Mesendoderm (in vitro differentiated cells): ENCODE data around the gene SCAF11.

Experiments used
- DNase-seq: peaks from one replicate; pipeline ENCODE4 v3.0.0; 2013
- H2AK5ac ChIP-seq: 2 replicates; pipeline ENCODE4 v1.6.1; 2013; ENCODE audit warnings: low read length, inconsistent platforms
- H2BK120ac ChIP-seq: 2 replicates; pipeline ENCODE4 v1.6.1; 2013; ENCODE audit warnings: low read depth, mild to moderate bottlenecking, low read length, moderate library complexity, mixed read lengths
- H2BK15ac ChIP-seq: replicated peaks from 2 replicates; pipeline ENCODE4 v1.6.1; 2013; ENCODE audit warnings: low read depth, mild to moderate bottlenecking, moderate library complexity
- H2BK5ac ChIP-seq: 2 replicates; pipeline ENCODE4 v1.6.1; 2013; ENCODE audit warnings: low read length, inconsistent platforms
- H3K18ac ChIP-seq: 2 replicates; pipeline ENCODE4 v1.6.1; 2013; ENCODE audit warnings: mild to moderate bottlenecking, low read length, mixed read lengths
- H3K23ac ChIP-seq: one replicate; pipeline ENCODE4 v1.6.1; 2013; ENCODE audit warnings: low read length
- H3K27ac ChIP-seq: 2 replicates; pipeline ENCODE4 v1.5.1; 2013; ENCODE audit warnings: low read depth, mild to moderate bottlenecking, inconsistent platforms, low read length, moderate library complexity
- H3K27me3 ChIP-seq: 2 replicates; pipeline ENCODE4 v1.6.1; 2013; ENCODE audit warnings: low read length, control low read depth, mild to moderate bottlenecking, inconsistent platforms; ENCODE audit not compliant: insufficient read depth, poor library complexity
- H3K36me3 ChIP-seq: 2 replicates; pipeline ENCODE4 v1.6.1; 2013; ENCODE audit warnings: low read length, inconsistent platforms; ENCODE audit not compliant: control insufficient read depth, insufficient read depth
- H3K4ac ChIP-seq: one replicate; pipeline ENCODE4 v1.6.1; 2013; ENCODE audit warnings: low read depth, mild to moderate bottlenecking, low read length, moderate library complexity
- H3K4me1 ChIP-seq: 2 replicates; pipeline ENCODE4 v1.6.1; 2013; ENCODE audit warnings: low read depth, low read length, inconsistent platforms; ENCODE audit not compliant: control insufficient read depth
- H3K4me2 ChIP-seq: 2 replicates; pipeline ENCODE4 v1.6.1; 2013; ENCODE audit warnings: low read length
- H3K4me3 ChIP-seq: 2 replicates; pipeline ENCODE4 v1.5.1; 2013; ENCODE audit warnings: mild to moderate bottlenecking, low read length
- H3K56ac ChIP-seq: one replicate; pipeline ENCODE4 v1.6.1; 2013; ENCODE audit warnings: low read length
- H3K79me1 ChIP-seq: 2 replicates; pipeline ENCODE4 v1.6.1; 2013; ENCODE audit warnings: low read length, inconsistent platforms
- H3K79me2 ChIP-seq: 2 replicates; pipeline ENCODE4 v1.6.1; 2013; ENCODE audit warnings: mild to moderate bottlenecking, low read length; ENCODE audit not compliant: control insufficient read depth, insufficient read depth
- H3K9ac ChIP-seq: 2 replicates; pipeline ENCODE4 v1.6.1; 2013; ENCODE audit warnings: low read length, inconsistent platforms
- H4K5ac ChIP-seq: one replicate; pipeline ENCODE4 v1.6.1; 2013; ENCODE audit warnings: low read length
- H4K8ac ChIP-seq: one replicate; pipeline ENCODE4 v1.6.1; 2013; ENCODE audit warnings: low read depth, mild to moderate bottlenecking, control low read depth, low read length, moderate library complexity
- whole genome bisulfite sequencing: extraction: QIAGEN DNeasy Blood & Tissue Kit; methylation state at CpG from one replicate; pipeline ENCODE4 v1.1.7; 2013; ENCODE audit warnings: low lambda C conversion rate, missing lambda C conversion rate; ENCODE audit not compliant: insufficient coverage; ENCODE audit errors: extremely low coverage; 5-methylcytosine and 5-hydroxymethylcytosine counted together

The SCAF11 gene

DNA sequence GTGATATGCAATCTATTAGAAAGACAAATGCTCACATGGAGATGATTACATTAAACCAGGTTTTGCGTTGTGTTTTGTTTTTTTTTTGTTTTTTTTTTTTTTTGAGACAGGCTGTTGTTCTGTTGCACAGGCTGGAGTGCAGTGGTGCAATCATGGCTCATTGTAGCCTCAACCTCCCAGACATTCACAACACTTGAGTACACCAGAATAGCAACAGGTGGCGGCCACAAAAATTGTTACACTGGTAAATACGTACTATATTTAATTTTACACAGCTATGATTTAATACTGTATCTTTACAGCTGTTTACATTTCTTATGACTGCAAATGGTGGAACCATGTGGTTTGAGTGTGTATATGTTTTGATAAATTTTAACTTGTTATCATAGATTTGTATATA, 60.0 kb downstream of the SCAF11 start:
- DNase-seq: no peak
- H4K5ac ChIP-seq: no peak overlapping the region
- no peak overlapping the region for H2BK5ac ChIP-seq
- no peaks in the 10 kb centered on the region for H3K27me3 ChIP-seq
- H3K4me2 ChIP-seq: no peak overlapping the region
- H3K4me3 ChIP-seq: no peak overlapping the region
- no peak overlapping the region for H2BK120ac ChIP-seq
- H2BK15ac ChIP-seq: no peak overlapping the region
- H3K79me1 ChIP-seq: no peaks in the 10 kb centered on the region
- H3K18ac ChIP-seq: no peak overlapping the region
- no peaks in the 10 kb centered on the region for H3K36me3 ChIP-seq
- H3K79me2 ChIP-seq: no peaks in the 10 kb centered on the region
- no CpG with 5 or more reads among the region's 3 CpGs for WGBS
- no peak overlapping the region for H3K9ac ChIP-seq
- H2AK5ac ChIP-seq: no peak overlapping the region
- no peak overlapping the region for H4K8ac ChIP-seq
- H3K4me1 ChIP-seq: no peaks in the 10 kb centered on the region
- H3K23ac ChIP-seq: no peak overlapping the region
- H3K27ac ChIP-seq: no peak overlapping the region
- no peak overlapping the region for H3K4ac ChIP-seq
- H3K56ac ChIP-seq: no peak overlapping the region

DNA sequence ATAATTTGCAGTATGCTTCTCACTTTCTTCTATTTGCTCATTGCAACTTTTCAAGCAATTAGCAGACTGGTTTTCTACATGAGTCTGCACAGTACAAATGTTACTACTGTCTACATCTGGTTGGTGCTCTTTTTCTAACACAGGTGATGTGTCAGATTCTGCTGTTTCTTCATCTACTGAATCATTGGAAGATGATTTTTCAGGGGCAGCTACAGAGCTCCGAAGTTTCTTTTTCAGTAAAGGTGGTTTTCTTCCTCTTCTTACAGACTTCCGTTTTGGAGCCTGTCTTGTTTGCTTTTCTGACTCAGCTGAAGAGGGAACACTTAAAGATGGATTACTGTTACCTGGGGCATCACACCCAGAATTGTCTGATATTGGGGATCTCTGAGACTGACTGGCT, 62.1 kb downstream of the SCAF11 start:
- H3K4me2 ChIP-seq: no peak overlapping the region
- H2AK5ac ChIP-seq: no peak overlapping the region
- no peak overlapping the region for H2BK15ac ChIP-seq
- peaks cover 2% of the 10 kb centered on the region for H3K36me3 ChIP-seq
- H3K4ac ChIP-seq: no peak overlapping the region
- H3K79me2 ChIP-seq: no peaks in the 10 kb centered on the region
- no peaks in the 10 kb centered on the region for H3K4me1 ChIP-seq
- H2BK120ac ChIP-seq: no peak overlapping the region
- no peak overlapping the region for H3K18ac ChIP-seq
- no CpG with 5 or more reads among the region's 2 CpGs for WGBS
- no peak overlapping the region for H3K27ac ChIP-seq
- H3K27me3 ChIP-seq: no peaks in the 10 kb centered on the region
- H2BK5ac ChIP-seq: no peak overlapping the region
- H3K56ac ChIP-seq: no peak overlapping the region
- DNase-seq: no peak
- H3K79me1 ChIP-seq: no peaks in the 10 kb centered on the region
- no peak overlapping the region for H3K4me3 ChIP-seq
- H3K23ac ChIP-seq: no peak overlapping the region
- no peak overlapping the region for H3K9ac ChIP-seq
- no peak overlapping the region for H4K8ac ChIP-seq
- H4K5ac ChIP-seq: no peak overlapping the region

DNA sequence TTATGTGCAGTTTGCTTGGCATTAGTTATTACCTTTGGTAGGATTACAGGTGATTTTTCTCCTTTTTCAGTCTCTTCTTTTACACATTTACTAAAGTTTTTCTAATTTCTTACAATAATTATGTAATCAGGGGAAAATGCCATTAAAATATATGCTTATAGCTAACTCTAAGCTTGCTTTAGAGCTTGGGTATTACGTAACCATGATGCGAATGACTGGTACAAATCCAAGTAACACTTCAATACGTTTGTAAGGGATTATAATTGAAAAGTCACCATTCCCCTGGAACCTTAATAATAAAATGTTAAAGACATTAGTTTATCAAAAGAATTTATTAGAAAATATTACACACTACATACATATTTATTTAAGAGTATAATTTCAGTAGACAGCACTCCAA, 71.6 kb downstream of the SCAF11 start:
- Histone ChIP-seq H3K27ac (no peak overlapping the region), H3K9ac (no peak overlapping the region), H3K36me3 (peaks cover 1% of the 10 kb centered on the region), H2BK5ac (no peak overlapping the region), H3K4ac (no peak overlapping the region), H3K79me2 (no peaks in the 10 kb centered on the region), H3K56ac (no peak overlapping the region), H4K5ac (no peak overlapping the region), H3K27me3 (no peaks in the 10 kb centered on the region), H2BK15ac (no peak overlapping the region), H3K4me3 (no peak overlapping the region), H2BK120ac (no peak overlapping the region), H3K23ac (no peak overlapping the region), H3K4me2 (no peak overlapping the region), H3K4me1 (no peaks in the 10 kb centered on the region), H2AK5ac (no peak overlapping the region), H4K8ac (no peak overlapping the region), H3K79me1 (no peaks in the 10 kb centered on the region), H3K18ac (no peak overlapping the region)
- no CpG with 5 or more reads among the region's 3 CpGs for whole genome bisulfite sequencing
- no peak for DNase-seq

DNA sequence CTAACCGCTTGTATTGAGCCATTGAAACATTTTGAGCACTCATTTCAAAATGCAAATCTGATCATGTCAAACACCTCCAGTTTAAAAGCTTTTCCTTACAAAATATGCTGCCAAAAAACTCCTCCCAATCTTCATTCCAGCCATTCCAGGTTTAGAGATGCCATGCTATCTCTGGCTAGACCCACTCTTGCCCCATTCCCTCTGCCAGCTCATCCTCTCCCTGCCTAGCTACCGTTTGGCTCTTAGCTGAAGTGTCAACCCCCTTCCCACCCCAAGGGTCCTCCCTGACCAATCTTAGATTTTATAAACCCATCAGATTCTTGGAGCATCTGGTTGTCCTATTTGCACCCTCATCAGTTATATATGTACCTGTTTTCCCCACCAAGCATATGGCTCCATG, 75.0 kb downstream of the SCAF11 start:
- Histone ChIP-seq H3K36me3 (no peaks in the 10 kb centered on the region), H3K23ac (no peak overlapping the region), H2BK120ac (no peak overlapping the region), H3K4me2 (no peak overlapping the region), H3K9ac (no peak overlapping the region), H2AK5ac (no peak overlapping the region), H4K8ac (no peak overlapping the region), H3K27me3 (no peaks in the 10 kb centered on the region), H3K79me1 (no peaks in the 10 kb centered on the region), H3K4me1 (no peaks in the 10 kb centered on the region), H2BK5ac (no peak overlapping the region), H2BK15ac (no peak overlapping the region), H3K79me2 (no peaks in the 10 kb centered on the region), H3K27ac (no peak overlapping the region), H3K4me3 (no peak overlapping the region), H4K5ac (no peak overlapping the region), H3K56ac (no peak overlapping the region), H3K18ac (no peak overlapping the region), H3K4ac (no peak overlapping the region)
- WGBS: no CpG with 5 or more reads among the region's 2 CpGs
- DNase-seq: no peak

DNA sequence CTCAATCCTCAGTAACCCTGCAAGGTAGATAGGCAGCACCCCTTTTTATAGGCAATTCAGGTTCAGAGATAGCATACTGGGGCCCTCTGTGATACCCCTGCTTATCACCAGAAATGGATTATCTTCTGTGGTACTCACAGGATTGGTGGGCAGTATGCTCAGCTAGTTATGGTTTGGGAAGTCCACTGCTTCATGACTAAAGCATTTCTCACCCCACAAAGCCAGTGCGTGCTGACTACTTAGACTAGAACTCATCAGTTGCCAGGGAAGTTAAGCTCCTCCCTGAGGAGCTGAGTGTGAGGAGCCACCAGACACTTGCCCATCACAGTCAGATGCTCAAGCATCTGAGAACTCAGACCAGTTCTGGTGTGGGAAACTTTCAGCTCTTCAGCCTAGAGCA, 76.3 kb downstream of the SCAF11 start:
- Histone ChIP-seq H3K4me1 (no peaks in the 10 kb centered on the region), H4K8ac (no peak overlapping the region), H3K79me1 (no peaks in the 10 kb centered on the region), H3K27ac (no peak overlapping the region), H2BK15ac (no peak overlapping the region), H3K23ac (no peak overlapping the region), H3K56ac (no peak overlapping the region), H3K27me3 (no peaks in the 10 kb centered on the region), H4K5ac (no peak overlapping the region), H3K4me2 (no peak overlapping the region), H3K36me3 (no peaks in the 10 kb centered on the region), H3K4ac (no peak overlapping the region), H2BK120ac (no peak overlapping the region), H3K18ac (no peak overlapping the region), H3K4me3 (no peak overlapping the region), H3K9ac (no peak overlapping the region), H2AK5ac (no peak overlapping the region), H3K79me2 (no peaks in the 10 kb centered on the region), H2BK5ac (no peak overlapping the region)
- no CpG with 5 or more reads among the region's 1 CpG for WGBS
- peak; percentile 67 for DNase-seq

DNA sequence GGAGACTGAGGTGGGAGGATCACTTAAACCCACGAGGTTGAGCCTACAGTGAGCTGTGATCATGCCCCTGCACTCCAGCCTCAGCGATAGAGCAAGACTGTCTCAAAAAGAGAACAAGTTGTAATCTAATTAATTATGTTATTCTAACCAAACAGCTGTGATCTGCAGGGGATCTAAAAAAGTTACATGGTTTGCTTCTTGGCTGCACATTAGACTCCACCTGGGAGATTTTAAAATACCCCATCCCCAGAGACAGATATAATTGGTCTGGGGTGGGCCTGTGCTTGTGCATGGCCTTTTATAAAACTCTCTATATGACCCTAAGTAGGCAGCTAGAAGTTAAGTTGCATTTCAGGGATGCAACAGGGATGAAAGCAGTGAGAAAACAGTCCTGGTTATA, 76.7 kb downstream of the SCAF11 start:
- H4K8ac ChIP-seq: no peak overlapping the region
- H3K4ac ChIP-seq: no peak overlapping the region
- H3K27me3 ChIP-seq: no peaks in the 10 kb centered on the region
- no peak overlapping the region for H2AK5ac ChIP-seq
- no peak overlapping the region for H3K18ac ChIP-seq
- H4K5ac ChIP-seq: no peak overlapping the region
- H3K23ac ChIP-seq: no peak overlapping the region
- no peak overlapping the region for H3K56ac ChIP-seq
- no peaks in the 10 kb centered on the region for H3K79me2 ChIP-seq
- DNase-seq: no peak
- no peak overlapping the region for H3K9ac ChIP-seq
- H3K79me1 ChIP-seq: no peaks in the 10 kb centered on the region
- no peak overlapping the region for H2BK120ac ChIP-seq
- no peak overlapping the region for H2BK15ac ChIP-seq
- no peaks in the 10 kb centered on the region for H3K36me3 ChIP-seq
- H2BK5ac ChIP-seq: no peak overlapping the region
- no peak overlapping the region for H3K4me3 ChIP-seq
- H3K27ac ChIP-seq: no peak overlapping the region
- H3K4me1 ChIP-seq: no peaks in the 10 kb centered on the region
- no CpG with 5 or more reads among the region's 2 CpGs for WGBS
- no peak overlapping the region for H3K4me2 ChIP-seq
